ENCODE data around the gene RBM24.

GRCh38 chr6:17334265-17334664 lies 53.1 kb downstream of the RBM24 start:
- TF ChIP-seq, protein P1, sequence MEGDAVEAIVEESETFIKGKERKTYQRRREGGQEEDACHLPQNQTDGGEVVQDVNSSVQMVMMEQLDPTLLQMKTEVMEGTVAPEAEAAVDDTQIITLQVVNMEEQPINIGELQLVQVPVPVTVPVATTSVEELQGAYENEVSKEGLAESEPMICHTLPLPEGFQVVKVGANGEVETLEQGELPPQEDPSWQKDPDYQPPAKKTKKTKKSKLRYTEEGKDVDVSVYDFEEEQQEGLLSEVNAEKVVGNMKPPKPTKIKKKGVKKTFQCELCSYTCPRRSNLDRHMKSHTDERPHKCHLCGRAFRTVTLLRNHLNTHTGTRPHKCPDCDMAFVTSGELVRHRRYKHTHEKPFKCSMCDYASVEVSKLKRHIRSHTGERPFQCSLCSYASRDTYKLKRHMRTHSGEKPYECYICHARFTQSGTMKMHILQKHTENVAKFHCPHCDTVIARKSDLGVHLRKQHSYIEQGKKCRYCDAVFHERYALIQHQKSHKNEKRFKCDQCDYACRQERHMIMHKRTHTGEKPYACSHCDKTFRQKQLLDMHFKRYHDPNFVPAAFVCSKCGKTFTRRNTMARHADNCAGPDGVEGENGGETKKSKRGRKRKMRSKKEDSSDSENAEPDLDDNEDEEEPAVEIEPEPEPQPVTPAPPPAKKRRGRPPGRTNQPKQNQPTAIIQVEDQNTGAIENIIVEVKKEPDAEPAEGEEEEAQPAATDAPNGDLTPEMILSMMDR (IDR thresholded peaks at IDR 0.05): no peak
- TF ChIP-seq EZH2 (IDR thresholded peaks at IDR 0.05; ENCODE audit: borderline replicate concordance, insufficient read depth, low read depth, low read length, poor library complexity, severe bottlenecking): no peak

Measured in B cell (primary cell).